DMS 273 (cell line): ENCODE data around the gene POU1F1.
"Not testable (repeated sequence)": the region's sequence is repeated elsewhere in the genome, so short reads cannot be mapped to it uniquely, and the experiment has no call there.

Experiments used
- DNase-seq: peaks from one replicate; lab custom pipeline; 2025; ENCODE audit not compliant: unreplicated experiment; lab: John Stamatoyannopoulos, UW

The POU1F1 gene, protein sequence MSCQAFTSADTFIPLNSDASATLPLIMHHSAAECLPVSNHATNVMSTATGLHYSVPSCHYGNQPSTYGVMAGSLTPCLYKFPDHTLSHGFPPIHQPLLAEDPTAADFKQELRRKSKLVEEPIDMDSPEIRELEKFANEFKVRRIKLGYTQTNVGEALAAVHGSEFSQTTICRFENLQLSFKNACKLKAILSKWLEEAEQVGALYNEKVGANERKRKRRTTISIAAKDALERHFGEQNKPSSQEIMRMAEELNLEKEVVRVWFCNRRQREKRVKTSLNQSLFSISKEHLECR

DNA sequence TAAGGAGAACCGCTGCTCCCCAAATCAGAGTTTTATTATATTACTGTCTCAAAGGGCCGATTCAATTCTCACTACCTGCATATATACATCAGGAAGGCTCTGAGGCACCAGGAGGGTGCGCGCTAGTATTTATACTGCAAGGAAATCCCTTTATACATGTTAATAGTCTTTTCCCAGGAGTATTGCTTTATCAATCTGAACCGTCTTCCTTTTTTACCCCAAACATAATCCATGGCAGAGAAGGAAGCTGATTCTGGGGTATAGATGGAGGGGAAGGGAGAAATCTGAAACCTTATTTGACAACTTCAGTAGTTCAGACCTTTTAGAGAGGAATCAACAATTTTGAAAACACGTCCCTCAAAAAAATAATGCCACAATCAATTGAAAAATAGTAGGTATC, at the start of gene POU1F1:
POU1F1 (minus strand) TSS at position 101 of the 400 bp plus-strand sequence. CDS start 122 bp downstream, outside the sequence.
- DNase-seq: no peak

DNA sequence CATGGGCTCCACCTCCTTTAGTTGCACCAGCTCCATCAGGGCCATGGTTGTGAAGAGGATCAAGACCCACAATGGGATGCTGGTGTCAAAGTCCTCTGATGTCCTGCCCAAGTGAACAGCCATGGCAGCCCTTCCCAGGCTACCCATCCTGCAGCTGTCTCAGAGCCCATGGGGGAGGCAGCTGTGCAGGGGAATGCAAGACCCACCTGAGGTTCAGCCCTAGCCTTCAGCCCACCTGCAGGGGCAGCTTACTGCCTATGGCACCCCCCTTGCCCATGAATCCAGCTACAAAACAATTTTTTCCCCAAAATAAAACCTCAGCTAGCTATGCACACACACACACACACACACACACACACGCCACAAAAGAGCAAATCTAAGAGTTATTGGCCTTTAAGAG, 48.2 kb upstream of the POU1F1 start:
- no peak for DNase-seq

DNA sequence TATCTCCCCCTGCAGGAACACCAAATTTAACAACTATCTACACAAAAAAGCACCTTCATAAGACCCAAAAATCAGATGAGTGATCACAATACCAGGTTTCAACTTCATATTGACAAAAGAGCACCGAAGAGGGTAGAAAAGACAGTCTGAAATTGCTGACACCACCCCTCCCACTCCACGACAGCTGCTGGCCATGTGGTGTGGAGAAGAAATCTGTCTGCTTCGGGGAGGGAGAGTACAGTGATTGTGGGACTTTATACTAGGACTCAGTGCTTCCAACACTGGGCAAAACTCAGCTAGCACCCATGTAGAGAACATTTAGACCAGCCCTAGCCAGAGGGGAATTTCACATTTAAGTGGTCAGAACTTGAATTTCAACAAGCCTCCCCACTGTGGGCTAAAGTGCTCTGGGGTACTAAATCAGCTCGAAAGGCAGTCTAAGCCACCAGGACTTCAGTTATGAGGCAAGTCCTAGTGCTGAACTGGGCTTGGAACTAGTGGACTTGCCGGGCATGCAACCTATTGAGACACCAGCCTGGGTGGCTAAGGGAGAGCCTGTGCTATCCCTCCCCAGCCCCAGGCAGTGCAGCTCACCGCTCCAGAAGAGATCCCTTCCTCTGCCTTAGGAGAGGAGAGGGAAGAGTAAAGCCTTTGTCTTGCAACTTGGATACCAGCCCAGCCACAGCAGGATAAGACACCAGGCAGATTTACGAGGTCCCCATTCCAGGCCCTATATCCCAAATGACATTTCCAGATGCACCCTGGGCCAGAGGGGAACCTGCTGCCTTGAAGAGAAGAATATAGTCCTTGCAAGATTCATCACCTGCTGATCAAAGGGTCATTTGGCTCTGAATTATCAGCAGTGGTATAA, 44.6 kb upstream of the POU1F1 start:
- DNase-seq: no peak

DNA sequence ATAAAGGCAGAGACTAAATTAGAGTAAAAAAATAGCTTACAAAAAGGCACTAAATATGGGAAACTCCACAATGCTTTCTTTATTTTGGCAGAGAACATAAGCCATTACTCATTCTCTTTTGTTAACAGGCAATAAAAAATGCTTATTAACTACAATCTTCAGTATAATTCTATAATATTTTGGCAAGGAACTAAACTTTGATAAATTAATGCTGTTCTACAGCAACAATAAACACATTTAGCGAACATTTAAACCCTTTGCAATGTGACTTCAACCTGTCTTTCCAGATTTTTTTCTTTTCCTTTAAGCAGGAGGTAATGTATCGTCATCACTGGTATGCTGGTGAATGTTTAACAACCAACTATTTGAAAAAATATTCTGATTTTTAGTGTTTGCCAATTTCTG, 42.2 kb upstream of the POU1F1 start:
- no peak for DNase-seq

DNA sequence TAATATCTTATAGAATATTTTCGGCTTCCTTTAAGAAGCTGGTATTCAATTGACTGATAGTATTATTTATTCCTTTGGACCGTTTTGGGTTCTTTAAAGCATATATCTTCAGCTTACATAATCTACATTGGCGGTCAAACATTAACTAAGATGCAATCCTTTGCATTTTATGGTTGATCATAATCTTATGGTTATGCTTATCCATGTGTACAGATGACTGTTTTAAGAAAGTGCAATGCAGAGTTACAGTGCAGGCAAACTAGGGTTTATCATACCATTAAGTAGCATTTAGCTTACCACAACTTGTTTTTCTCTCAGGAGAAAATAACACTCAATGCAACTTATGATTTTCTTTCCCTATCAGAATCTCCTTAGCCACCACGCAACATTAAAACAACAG, 41.4 kb upstream of the POU1F1 start:
- DNase-seq: no peak

DNA sequence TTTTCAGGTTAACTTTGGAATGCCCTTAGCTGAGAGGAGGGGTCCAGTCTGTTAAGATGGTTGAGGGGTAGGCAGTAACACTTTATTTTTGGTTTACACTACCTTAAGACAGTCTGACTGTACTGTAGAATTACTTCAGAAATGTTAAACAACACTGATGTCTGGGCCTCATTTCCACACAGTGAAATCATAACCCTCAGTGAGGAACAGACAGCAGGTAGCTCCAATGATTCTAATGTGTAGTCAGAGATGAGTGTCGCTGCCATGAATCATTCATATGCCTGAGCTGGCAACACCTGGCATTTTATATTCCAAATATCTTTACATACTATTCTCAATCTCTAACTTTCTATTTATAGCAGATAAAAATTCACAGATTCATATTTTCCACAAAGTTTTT, 37.3 kb upstream of the POU1F1 start:
- DNase-seq: no peak

DNA sequence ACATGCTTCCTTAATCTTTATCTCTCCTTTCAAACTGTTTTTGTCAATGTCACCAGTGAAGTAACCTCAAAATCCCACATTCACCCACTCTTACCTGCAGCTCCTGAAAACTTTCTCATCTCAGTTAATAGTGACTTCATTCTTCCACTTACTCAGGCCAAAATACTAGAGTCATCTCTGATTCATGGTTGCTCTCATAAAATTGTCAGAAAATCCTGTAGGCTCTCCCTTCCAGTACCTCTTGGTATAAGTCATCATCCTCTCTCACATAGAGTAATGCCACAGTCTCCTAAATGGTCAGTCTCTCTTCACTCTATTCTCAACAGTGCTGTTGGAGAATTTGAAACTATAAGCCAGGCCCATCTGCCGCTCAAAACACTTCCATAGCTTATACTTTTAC, 34.9 kb upstream of the POU1F1 start:
- no peak for DNase-seq

DNA sequence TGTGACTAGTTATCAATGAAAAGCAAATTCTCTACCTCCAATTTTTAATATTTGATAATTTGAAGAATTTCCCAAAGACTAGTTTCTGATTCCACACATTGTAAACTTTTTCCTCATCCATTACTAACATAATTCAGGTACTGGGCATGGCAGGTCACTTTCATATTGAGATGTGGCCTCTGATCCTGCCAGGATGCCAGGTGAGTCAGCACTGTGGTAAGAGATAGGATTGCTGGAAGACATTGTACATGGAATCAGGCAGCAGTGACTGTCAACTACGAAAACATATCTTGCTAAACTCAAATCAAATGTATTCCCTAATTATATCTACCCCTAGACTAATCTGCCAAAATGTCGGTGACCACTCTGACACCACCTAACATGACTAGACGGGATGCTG, 33.2 kb upstream of the POU1F1 start:
- DNase-seq: no peak

DNA sequence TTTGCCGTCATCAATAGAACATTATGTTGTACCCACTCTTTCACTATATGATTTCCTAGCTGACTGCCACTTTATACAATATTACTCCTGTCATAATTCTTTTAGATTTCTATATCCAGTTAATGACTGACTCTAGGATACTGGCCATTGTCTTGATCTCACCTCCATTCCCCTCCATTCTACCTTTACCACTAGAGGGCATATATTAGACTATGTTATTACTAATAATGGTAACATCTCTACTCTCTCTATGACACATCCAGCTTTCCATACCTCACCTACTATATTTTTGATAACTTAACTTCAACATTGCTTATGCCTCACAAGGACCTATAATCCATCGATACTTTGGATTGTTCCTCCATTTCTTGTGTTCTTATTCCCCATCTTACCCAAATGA, 31.4 kb upstream of the POU1F1 start:
- peak; percentile 0 for DNase-seq

DNA sequence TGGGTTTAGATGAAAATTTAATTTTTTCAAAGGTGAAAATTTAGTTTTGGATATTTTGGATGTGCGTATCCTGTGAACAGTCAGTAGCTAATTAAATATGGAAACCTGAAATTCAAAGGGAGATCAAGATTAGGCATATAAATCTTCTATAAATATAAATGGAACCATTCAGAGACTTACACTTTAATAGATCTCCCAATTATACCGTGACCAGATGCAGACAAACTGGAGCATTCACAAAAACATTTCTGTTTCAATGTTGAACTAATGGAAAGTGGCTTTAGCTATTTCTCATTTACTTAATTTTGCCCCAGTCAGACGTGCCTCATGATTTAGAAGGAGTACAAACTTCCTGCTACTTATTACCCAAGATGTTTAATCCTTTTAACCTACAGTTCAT, 29.1 kb upstream of the POU1F1 start:
- DNase-seq: no peak

DNA sequence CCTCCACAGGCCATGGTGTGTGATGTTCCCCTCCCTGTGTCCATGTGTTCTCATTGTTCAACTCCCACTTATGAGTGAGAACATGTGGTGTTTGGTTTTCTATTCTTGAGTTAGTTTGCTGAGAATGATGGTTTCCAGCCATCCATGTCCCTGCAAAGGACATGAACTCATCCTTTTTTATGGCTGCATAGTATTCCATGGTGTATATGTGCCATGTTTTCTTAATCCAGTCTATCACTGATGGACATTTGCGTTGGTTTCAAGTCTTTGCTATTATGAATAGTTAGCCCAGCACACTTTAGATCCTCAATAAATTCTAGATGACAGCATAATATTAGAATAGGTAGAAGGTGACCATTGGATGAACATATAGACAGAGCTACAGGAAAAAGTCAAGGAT, 28.6 kb upstream of the POU1F1 start:
- DNase-seq: not testable (repeated sequence)

DNA sequence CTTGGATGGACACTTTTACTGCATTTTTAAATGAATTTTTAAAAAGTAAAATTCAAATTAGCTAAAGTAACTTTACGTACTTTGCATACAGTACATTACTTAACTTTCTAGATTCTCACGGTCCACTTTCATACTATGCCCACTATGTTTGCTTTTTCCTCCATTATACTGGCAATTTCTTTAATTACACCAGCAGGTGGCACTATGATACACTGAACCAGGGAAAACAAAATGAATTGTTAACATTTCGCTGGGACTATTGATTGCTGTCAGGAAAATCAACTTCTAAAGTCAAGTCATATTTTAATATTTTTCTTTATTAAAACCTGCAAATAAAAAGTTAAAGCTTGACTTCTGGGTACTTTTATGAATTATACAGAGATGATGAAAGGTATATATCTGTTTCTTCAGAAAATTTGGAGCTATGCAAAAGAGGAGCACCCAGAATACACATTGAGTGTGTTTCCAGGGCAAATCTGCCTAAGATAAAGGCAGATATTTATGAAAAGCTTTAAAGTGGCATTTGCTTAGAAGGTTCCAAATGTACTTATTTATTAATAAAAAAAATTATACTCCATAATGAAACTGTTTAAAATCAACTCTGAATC, 21.8 kb upstream of the POU1F1 start:
- peak; percentile 47 for DNase-seq

DNA sequence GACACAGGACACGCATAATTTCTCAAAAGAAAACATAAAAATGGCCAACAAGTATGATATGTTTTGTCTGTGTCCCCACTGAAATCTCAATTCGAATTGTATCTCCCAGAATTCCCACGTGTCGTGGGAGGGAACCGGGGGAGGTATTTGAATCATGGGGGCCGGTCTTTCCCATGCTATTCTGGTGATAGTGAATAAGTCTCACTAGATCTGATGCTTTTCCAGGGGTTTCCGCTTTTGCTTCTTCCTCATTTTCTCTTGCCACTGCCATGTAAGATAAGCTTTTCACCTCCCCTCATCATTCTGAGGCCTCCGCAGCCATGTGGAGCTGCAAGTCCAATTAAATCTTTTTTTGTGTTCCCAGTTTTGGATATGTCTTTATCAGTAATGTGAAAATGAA, 12.1 kb upstream of the POU1F1 start:
- no peak for DNase-seq

DNA sequence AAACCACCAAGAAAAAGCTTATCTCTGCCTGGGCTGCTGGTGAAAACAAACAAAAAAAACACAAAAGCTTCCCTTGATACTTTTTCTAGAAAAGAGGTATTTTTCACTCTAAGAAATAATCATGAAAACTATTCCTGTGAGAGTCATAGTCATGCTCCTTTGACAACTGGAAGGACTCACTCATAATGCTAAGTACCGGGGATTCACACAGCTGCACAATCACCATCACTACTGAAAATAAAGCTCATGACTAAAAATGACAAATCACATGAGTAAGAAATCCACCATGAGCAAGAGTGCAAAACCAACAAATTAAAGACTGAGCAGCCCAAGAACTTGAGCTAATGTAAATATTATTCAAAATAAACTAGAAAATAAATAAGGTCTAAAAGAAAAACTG, 10.6 kb upstream of the POU1F1 start:
- DNase-seq: no peak

DNA sequence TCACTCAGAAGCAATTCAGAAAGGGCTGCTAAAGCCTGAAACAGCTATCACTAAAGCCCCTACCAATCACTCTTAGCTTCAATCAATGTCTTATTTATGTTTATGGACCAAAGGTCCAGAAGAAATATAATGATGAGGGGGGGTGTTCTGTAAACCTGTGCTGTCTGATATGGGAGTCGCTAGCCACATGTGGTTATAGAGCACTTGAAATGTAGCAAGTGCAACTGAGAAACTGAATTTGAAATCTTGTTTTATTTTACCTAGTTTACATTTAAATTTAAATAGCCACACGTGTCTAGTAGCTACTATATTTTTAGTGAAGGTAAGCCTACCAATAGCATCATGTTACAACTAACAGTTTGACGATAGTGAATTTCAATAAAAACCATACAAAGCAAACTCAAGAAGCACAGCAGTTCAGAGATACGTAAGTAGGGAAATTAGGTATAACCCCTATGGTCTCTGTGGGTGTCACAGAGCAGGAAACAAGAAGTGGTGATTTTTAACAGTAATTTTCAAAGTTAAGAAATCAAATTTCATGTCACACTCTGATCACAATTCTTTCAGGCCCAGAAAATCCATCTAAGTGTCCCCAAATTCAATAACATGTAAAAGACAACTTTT, 3.6 kb downstream of the POU1F1 start:
- no peak for DNase-seq

DNA sequence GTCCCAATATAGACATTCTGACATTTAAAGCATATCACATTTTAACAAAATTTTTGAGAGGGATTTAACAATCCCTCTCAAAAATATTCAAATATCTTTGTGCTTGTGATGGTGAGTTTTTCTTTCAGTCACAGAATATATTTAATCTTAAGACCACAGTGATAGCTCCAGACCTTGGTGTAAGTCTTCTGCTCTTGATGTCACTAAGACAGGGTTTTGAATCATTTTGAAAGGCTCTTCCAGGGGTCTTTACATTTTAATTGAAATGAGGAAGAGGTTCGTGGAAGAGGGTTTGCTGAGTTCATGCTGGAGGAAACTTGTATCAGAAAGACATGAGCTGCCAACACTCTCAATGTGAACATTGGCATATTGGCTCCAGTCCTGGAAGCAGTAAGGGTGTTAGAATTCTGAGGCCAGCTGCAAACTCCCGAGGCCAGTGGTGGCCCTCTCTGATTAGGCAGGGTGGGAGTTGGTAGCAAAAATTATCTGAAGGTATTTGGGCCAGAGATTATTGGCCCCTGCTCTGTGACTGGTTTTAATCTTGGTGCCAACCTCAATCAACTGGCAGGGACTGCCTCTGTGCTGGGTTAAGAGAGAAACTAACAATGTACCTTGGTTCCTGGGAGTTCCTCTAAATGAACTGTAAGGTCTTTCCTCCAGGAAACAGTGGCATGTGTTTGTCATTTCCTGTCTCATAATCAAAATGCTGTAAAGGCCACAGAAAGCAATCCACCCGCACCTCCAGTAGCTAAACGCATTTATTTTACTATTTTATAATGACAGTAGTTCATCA, 5.3 kb downstream of the POU1F1 start:
- DNase-seq: no peak

DNA sequence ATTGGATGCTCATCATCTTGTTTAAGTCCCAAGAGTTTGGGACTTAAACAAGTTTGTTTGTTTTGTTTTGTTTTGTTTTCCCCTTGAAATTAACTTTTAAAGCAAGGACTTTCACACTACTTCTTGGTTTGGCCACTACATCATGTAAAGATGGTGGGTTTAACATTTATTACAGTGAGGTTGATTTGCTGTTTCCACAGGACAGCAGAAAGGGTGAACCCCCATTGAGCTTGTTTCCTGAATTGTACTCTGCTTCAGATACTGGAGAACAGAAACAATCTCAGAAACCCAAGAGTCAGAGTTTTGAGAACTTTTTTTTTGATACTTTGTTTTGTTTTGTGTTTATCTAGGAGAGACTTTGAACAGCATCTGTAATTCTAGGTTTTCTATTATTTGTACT, 6.7 kb downstream of the POU1F1 start:
- DNase-seq: no peak

DNA sequence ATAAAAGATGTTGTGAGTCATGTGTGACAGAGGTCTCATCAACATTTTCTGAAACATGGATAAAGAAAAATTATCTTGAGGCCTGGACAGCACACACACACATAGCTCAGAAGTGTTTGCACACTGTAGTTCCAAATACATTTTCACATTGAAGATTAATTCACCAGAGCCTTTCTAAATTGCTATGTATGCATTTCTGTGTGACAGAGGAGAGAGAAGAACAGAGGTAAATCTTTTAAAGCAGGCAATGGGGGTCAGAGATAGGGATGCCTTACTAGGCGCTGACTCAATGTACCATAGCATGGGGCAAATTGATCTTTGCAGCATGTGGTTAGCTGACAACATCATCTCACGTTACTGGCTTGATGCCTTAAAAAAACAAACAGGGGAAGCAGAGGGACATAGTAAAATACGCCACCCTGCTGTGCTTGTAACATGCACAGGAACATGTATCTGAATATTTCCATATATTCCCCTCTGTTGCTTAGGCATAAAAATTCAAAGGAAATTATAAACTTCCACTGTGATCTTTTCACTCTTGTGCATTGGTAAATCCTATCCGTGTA, 7.7 kb downstream of the POU1F1 start:
- DNase-seq: peak; percentile 1

DNA sequence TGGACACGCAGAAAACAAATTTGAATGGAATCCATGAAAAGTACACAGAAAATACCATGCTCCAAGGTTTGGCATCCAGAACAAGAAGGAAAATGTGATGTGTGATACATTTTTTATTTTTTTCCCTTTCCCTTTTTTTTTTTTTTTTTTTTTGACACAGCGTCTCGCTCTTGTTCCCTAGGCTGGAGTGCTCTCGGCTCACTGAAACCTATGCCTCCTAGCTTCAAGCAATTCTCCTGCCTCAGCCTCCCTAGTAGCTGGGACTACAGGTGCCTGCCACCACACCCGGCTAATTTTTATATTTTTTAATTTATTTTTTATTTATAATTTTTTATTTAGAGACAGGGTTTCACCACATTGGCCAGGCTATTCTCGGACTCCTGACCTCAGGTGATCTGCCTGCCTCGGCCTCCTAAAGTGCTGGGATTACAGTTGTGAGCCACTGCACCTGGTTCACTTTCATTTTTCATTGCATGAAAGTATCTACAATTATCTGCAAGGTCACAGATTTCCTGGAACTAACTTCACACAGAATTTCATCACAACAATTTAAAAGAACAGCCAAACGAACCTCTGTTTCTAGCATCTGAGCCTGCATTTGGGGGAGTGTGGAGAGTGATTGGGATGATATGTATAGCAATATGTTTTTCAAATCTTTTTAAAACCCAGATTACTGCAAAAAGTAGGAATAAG, 8.3 kb downstream of the POU1F1 start:
- no peak for DNase-seq

DNA sequence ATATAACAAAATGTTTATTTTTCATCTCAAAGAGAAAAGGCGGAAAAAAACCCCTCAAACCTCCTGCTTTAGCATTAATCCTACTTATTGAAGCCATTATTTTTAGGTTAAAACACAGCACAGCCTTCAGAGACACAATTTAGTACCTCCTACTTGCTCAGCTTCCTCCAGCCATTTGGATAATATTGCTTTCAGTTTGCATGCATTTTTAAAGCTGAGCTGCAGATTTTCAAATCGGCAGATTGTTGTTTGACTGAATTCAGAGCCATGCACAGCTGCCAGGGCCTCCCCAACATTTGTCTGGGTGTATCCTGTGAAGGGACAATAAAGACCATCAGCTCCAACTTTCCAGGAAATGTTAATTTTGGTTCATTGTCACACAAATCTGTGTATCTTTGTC, 14.5 kb downstream of the POU1F1 start:
- no peak for DNase-seq
